Prostate gland (tissue), 2 donors: ENCODE measurements around the gene SOX30. TPM values are rescaled to one million over a fixed set of nuclear protein-coding genes. Genes with fewer than 3 reads are reported as not detected.

Experiments used
- DNase-seq: peaks from one replicate; pipeline ENCODE4 v3.0.0-alpha.2; 2019; ENCODE audit warnings: low spot score
- H3K27ac ChIP-seq, 2 donors: fragments of 200-600 bp; sonication (generic); 2 replicates each; pipeline ENCODE4 v1.5.1; 2017 to 2019
- H3K27me3 ChIP-seq: fragments of 200-600 bp; sonication (generic); replicated peaks from 2 replicates; pipeline ENCODE4 v1.5.1; 2019; ENCODE audit not compliant: insufficient read depth
- H3K36me3 ChIP-seq, 2 donors: fragments of 200-600 bp; sonication (generic); 1 replicate in 1 of 2; 2 replicates in 1 of 2; pipeline versions ENCODE4 v1.5.1 to v1.8.1; 2017 to 2019
- H3K4me1 ChIP-seq: fragments of 200-600 bp; sonication (generic); replicated peaks from 2 replicates; pipeline ENCODE4 v1.5.1; 2019
- H3K4me3 ChIP-seq, 2 donors: fragments of 200-600 bp; sonication (generic); 2 replicates each; pipeline ENCODE4 v1.5.1; 2017 to 2019
- H3K9me3 ChIP-seq: fragments of 200-600 bp; sonication (generic); 2 replicates; pipeline ENCODE4 v1.5.1; 2017
- CTCF ChIP-seq, 4 experiments: fragments of 200-600 bp in 2 of 4; fragments of 450-650 bp in 2 of 4; sonication (generic) in 2 of 4; IDR thresholded peaks; 1 replicate in 3 of 4; 2 replicates in 1 of 4; pipeline ENCODE4 v1.5.1; 2016 to 2019; ENCODE audit warnings: antibody characterized with exemption in 4 of 4, mild to moderate bottlenecking in 2 of 4, moderate library complexity in 2 of 4
- POLR2A ChIP-seq: fragments of 450-650 bp; IDR thresholded peaks from one replicate; pipeline ENCODE4 v1.6.1; 2016; ENCODE audit warnings: antibody characterized with exemption, mild to moderate bottlenecking
- POLR2AphosphoS5 ChIP-seq: sonication (generic); formaldehyde crosslinking; IDR thresholded peaks from one replicate; pipeline ENCODE4 v1.6.1; 2017; ENCODE audit warnings: antibody characterized with exemption
- WGBS: methylation state at CpG from one replicate; pipeline ENCODE4 v1.1.5; 2018; 5-methylcytosine and 5-hydroxymethylcytosine counted together
- intact Hi-C: fragments of 100-400 bp; cut with DNase I; formaldehyde crosslinking; loops from one replicate; pipeline ENCODE4 v1.14.2; 2022
- total RNA-seq, 2 donors: library from RNA; depleted of rRNA; stranded (reverse); fragments of >200 nt; gene quantifications; one replicate each; pipeline ENCODE4 v1.1.0, GENCODE V29; 2016

The SOX30 gene
- total RNA-seq, 2 donors from 2014 or later: 14.4 TPM; not detected in 1

GRCh38 chr5:157670662-157671591 lies 18.7 kb upstream of the SOX30 start, which contains the start of gene C5orf52:
Gene C5orf52, plus strand, starts transcription at chr5:157671533. Its CDS starts 82 bp downstream, at chr5:157671615.
- TF ChIP-seq CTCF (IDR thresholded peaks at IDR 0.05) (no peak), POLR2AphosphoS5 (peak; percentile 56), POLR2A (no peak)
- Histone ChIP-seq H3K9me3 (no peaks in the 10 kb centered on the region), H3K36me3 (no peaks in the 10 kb centered on the region), H3K27me3 (no peaks in the 10 kb centered on the region), H3K4me3 (peak within 1 kb of the TSS; percentile 40 to 49), H3K4me1 (no peaks in the 10 kb centered on the region), H3K27ac (peak within 1 kb of the TSS; percentile 18 to 45)
- intact Hi-C loops: no loop called here
- DNase-seq: peak; percentile 39
- 1% methylated on average over 43 of the region's 59 CpGs for WGBS

GRCh38 chr5:157669701-157670097 lies 17.5 kb upstream of the SOX30 start:
- H3K27ac ChIP-seq: no peak overlapping the region
- WGBS: 90% methylated on average over 6 of the region's 6 CpGs
- no peaks in the 10 kb centered on the region for H3K4me1 ChIP-seq
- no peak for TF ChIP-seq CTCF (IDR thresholded peaks at IDR 0.05)
- TF ChIP-seq POLR2A: no peak
- TF ChIP-seq POLR2AphosphoS5: no peak
- H3K4me3 ChIP-seq: no peak overlapping the region
- no peaks in the 10 kb centered on the region for H3K36me3 ChIP-seq
- no peaks in the 10 kb centered on the region for H3K9me3 ChIP-seq
- no peaks in the 10 kb centered on the region for H3K27me3 ChIP-seq
- intact Hi-C loops: no loop called here
- DNase-seq: no peak

- TF ChIP-seq POLR2AphosphoS5: no peak
- TF ChIP-seq POLR2A: no peak
- TF ChIP-seq CTCF (IDR thresholded peaks at IDR 0.05): no peak
- H3K4me1 ChIP-seq: no peaks in the 10 kb centered on the region
- DNase-seq: no peak
- no peaks in the 10 kb centered on the region for H3K9me3 ChIP-seq
- no peaks in the 10 kb centered on the region for H3K36me3 ChIP-seq
- intact Hi-C loops: no loop called here
- H3K27ac ChIP-seq: no peak overlapping the region
- no peaks in the 10 kb centered on the region for H3K27me3 ChIP-seq
- no peak overlapping the region for H3K4me3 ChIP-seq
- 84% methylated on average over 1 of the region's 1 CpG for WGBS
These were observed 16.1 kb upstream of the SOX30 start for GRCh38 chr5:157668356-157668755.

- Histone ChIP-seq H3K27me3 (no peaks in the 10 kb centered on the region), H3K27ac (no peak overlapping the region), H3K4me3 (no peak overlapping the region), H3K9me3 (no peaks in the 10 kb centered on the region), H3K36me3 (no peaks in the 10 kb centered on the region), H3K4me1 (no peaks in the 10 kb centered on the region)
- 63% methylated on average over 2 of the region's 2 CpGs for WGBS
- TF ChIP-seq POLR2AphosphoS5 (no peak), POLR2A (no peak), CTCF (IDR thresholded peaks at IDR 0.05) (no peak)
- DNase-seq: no peak
- intact Hi-C loops: no loop called here
These were observed 13.3 kb upstream of the SOX30 start for GRCh38 chr5:157665467-157666070.
